HG02973 (cell line): Measurements from ENCODE around the gene AKR1A1.
"Not testable (repeated sequence)": the region's sequence is repeated elsewhere in the genome, so short reads cannot be mapped to it uniquely, and the experiment has no call there.

ENCODE experiments used
- ATAC-seq: cut with Tn5 transposase; IDR thresholded peaks from one replicate; pipeline ENCODE4 v1.9.1; 2021; ENCODE audit warnings: moderate library complexity; ENCODE audit not compliant: unreplicated experiment

Gene AKR1A1

GRCh38 chr1:45569571-45569961 is 18.9 kb downstream of the AKR1A1 start:
- ATAC-seq, result no peak

GRCh38 chr1:45569962-45570581 is 19.4 kb downstream of the AKR1A1 start:
- ATAC-seq, result no peak

GRCh38 chr1:45570631-45571030 is 20.0 kb downstream of the AKR1A1 start:
- no peak for ATAC-seq

- no peak for ATAC-seq
Observed at GRCh38 chr1:45573231-45573804, 22.7 kb downstream of the AKR1A1 start.

- no peak for ATAC-seq
Observed at GRCh38 chr1:45574105-45574626, 23.5 kb downstream of the AKR1A1 start.

- ATAC-seq, result peak; percentile 69
Observed at GRCh38 chr1:45583264-45583665, 32.6 kb downstream of the AKR1A1 start.

GRCh38 chr1:45583666-45584350 is 33.2 kb downstream of the AKR1A1 start, which contains the start of gene NASP:
NASP (plus strand) TSS chr1:45584041; CDS start chr1:45584147, 106 bp downstream.
- ATAC-seq, result peak; percentile 35

GRCh38 chr1:45584351-45585109 is 33.9 kb downstream of the AKR1A1 start:
- peak; percentile 28 for ATAC-seq

- no peak for ATAC-seq
Observed at GRCh38 chr1:45585110-45585426, 34.4 kb downstream of the AKR1A1 start.

GRCh38 chr1:45585496-45586075 is 35.0 kb downstream of the AKR1A1 start:
- ATAC-seq, result no peak

GRCh38 chr1:45586769-45587168 is 36.1 kb downstream of the AKR1A1 start:
- ATAC-seq, result no peak

- no peak for ATAC-seq
Observed at GRCh38 chr1:45589861-45590260, 39.2 kb downstream of the AKR1A1 start.

GRCh38 chr1:45594412-45594811 is 43.8 kb downstream of the AKR1A1 start:
- no peak for ATAC-seq

GRCh38 chr1:45596765-45597164 is 46.1 kb downstream of the AKR1A1 start:
- not testable (repeated sequence) for ATAC-seq

- no peak for ATAC-seq
Observed at GRCh38 chr1:45604239-45604638, 53.6 kb downstream of the AKR1A1 start.

GRCh38 chr1:45607404-45608074 is 56.9 kb downstream of the AKR1A1 start:
- ATAC-seq, result no peak

- no peak for ATAC-seq
Observed at GRCh38 chr1:45608175-45609156, 57.8 kb downstream of the AKR1A1 start.

- no peak for ATAC-seq
Observed at GRCh38 chr1:45610589-45611226, 60.1 kb downstream of the AKR1A1 start.
